COLO829 (cell line): ENCODE measurements around the gene CEND1.

ENCODE experiments used
- DNase-seq: peaks from one replicate; pipeline ENCODE4 v3.0.0; 2012; ENCODE audit warnings: low spot score

Gene CEND1

DNA sequence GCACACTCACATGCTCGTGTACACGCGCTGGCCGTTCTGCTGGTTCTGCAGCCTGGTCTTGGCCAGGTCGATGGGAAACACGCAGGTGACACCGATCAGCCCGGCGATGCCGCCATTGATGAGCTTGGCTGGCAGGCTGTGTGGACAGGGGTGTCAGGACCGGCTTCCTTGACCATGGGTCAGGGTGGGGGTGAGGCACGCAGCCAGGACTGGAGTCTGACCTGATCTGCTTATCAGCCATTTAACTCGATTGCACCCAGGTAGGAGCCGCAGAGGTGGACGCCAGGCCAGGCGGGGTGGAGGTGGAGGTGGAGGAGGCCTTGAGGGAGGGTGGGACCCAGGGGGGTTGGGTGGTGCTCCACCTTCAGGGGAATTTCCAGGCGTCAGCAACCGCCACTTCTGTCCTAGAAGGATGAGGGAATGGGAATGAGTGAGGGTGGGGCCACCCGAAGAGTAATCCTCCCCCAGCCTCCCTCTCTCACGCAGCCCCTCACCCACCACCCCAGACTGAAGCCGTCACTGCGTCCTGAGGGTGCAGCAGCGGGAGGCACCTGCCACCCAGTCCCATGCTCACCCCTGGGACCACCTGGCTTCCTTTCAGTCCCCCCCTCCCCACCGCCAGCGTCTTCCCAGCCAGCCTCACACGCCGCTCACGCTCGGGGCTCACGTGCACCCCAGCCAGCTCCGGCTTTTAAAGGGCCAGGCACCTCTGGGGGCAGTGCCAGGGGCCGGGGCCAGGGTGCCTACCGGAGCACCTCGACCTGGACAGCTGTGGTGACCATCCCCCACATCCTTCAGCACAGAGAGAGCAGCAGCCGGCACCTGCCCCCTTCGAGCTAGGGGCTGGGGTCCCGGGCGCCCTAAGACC is 5.1 kb upstream of the CEND1 start:
- DNase-seq: no peak

DNA sequence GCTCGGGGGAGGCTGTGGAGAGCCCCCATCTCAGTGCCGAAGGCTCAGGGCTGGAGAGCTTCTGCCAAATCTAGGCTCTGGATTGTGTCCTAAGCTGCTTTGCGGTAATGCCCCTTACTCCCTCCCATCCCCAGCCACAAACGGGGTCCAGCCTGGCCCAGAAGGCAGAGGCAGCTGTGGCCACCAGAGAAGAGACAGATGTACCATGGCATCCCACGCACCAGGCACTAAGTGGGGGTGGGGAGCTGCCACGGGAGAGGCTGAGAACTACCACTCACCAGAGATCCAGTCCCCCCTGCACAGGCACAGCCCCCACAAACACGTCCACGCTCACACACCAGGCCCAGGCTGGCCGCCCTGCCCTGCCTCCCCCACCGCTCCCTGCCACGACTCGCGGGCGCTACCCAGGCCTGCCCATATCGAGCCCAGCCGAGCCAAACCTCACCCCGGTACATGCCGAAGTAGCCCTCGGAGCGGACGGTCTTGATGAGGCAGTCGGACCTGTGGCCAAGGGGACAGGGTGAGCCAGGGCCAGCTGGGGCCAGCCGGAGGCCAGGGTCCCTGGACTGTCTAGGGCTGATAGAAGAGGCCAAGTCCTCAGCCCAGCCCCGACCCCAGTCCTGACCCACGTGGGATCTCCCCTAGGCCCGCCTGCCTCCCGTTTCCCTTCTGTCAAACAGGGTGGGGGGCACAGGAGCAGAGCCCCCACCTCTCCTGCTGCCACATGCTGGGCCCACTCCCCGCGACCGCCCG is 4.3 kb upstream of the CEND1 start:
- DNase-seq: no peak

DNA sequence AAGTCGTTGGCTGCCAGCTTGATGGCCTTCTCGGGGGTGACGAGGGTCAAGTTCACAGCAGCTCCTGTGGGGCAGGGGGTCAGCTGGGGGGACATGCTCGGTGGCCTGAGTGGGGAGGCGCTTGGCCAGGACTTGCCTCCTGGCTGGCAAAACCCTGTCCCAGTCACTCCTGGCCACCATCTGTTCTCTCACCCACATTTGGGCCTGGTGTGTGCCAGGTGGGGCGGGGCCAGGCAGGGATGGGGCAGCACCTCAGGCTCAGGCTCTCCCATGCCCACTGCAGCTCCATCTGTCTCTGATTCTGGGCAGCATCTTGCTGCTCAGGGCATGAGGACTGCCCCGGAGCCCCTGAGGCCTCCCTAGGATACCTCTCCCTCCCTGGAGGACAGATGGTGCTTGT is 3.7 kb upstream of the CEND1 start:
- no peak for DNase-seq

DNA sequence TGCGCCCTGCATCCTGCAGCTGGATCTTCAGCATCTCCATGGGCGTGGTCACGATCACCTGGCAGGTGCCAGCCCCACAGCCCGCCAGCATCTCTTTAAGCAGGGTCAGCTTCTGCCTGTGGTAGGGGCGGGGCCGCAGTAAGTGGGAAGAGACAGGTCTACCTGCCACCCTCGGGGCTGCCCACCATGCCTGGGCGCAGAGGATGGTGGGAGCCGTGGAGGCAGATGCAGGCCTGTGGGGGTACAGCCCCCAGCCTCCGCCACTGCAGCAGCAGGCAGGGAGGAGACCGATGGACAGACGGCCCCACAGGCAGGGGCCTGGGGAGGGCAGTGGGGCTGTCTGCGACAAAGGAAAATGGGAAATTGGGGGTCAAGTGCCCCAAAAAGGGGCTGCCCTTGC is 3.0 kb upstream of the CEND1 start:
- no peak for DNase-seq

DNA sequence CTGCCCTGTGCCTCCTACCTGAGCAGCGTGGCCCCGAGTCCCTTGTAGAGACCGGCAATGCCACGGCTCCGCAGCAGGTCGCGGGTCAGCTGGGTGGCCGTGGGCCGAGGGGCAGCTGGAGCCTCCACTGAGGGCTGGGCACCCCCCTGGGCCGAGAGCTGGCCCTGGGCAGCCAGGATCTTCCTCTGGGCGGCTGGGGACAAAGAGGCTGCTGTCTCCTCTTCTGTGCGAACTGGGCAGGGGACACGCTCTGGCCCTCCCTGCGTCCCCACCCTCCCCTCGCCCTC is 2.6 kb upstream of the CEND1 start:
- DNase-seq: no peak

DNA sequence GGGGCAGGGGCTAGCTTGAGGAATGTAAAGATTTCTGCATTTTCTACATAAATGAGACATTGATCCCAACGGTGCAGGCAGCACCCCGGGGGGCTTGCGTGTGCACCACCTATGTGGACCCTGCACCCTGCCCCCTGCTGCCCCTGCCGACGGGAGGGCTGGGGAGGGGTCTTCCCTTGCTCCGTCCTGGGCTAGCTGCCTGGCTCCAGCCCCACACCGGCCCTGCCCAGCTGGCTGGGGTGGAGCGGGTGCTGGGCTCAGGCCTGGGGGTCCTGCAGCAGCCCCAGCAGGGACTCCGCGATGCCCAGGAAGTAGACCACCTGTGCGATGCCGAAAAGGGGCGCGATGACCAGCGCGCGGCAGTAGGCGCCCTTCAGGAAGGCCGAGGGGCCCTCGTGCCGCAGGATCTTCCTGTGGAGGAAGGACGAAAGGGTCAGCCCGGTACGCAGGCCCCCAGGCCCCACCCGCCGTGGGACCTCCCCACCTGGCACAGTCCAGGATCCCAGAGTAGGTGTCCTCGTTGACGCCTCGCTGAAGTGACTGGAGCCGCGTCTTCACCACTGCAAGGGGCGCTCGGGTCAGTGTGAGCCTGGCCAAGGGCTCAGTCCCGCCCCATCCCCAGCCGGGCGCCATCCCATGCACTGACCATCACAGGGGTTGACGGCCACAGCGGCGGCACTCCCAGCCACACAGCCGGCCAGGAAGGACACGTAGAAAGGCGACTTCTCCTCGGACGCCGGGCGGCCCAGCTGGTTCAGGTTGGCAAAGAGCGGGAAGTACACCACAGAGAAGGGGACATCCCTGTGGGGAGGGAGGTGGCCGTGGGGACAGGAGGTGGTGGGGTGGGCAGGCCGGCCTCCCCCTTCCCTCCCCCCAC is 2.0 kb upstream of the CEND1 start:
- DNase-seq: no peak

DNA sequence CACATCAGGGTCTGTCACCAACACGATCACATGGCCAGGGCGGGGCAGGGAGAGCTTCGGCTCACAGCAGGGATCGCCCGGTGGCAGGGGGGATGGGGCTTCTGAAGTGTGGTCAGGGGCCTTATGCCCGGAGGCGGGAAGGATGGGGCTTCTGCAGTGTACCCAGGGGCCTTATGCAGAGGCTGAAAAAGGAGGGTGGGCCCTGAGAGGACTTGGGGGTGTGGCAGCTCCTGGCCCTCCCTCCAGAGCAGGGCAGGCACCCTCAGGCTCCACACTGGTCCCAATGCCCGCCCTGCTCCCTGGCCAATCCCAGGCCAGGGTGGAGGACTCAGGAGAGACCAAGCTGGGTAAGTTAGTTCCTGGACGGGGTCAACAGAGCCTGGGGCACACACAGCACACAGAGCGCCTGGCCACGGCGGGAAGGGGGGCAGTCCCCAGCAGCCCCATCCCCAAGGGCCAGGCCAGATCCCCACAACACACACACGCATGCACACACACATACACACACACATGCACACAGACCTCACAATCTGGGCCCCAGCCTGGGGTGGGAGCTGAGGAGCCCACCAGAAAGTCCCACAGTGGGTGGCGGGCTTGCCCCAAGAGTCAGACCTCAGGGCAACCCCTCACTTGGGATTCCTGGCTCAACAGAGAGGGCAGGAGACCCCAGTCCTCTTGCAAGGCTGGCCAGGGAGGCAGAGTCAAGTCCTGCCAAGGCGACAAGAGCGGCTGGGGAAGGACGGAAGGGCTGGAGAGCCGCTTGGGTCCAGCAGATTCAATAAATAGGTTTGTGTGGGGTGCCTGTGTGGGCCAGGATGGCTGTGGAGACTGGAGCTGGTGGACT is 1.1 kb upstream of the CEND1 start:
- DNase-seq: no peak

DNA sequence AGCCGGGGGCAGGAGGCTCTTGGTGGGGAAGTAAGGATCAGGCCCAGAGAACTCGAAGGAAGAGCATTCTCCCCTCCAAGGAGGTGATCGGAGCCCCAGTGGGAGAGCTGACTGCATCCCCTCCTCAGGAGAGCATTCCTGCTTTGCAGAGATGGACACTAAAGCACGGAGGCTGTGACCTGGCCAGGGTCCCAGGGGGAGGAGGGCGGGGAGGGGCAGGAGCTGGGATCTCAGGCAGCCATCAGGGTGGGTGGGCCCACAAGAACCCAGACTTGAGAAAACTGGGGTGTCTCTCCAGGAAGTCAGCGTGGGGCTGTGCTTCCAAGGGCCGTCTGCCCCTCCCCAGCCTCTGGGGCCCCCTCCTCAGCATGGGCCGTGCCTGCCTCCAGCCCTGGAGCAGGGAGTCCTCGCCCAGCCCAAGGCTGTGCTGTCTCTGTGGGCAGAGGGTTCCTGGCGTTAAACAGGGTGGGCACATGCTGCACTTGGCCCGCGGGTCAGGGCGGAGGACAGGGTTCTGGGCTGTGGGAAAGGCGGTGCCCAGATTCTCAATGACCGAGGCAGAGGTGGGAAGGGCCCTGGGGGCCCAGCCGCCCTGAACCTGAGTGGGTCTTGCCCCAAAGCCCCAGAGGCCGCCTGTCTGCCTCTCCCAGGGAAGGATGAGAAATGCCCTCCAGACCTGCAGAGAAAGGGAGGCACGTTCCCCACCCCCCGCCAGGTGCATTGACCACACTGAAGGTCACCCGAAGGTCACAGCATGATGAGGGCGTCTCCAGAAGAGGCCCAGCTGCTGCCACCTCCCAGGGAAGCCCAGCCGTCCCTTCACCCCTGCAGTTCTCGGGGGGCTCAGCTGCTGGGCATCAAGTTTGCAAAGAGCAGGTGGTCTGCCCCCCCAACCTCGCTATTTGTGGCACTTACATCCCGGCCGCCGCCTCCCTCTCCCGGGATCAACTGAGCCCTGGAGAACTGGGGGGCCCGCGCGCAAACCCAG is 643 bp downstream of the CEND1 start:
- no peak for DNase-seq

DNA sequence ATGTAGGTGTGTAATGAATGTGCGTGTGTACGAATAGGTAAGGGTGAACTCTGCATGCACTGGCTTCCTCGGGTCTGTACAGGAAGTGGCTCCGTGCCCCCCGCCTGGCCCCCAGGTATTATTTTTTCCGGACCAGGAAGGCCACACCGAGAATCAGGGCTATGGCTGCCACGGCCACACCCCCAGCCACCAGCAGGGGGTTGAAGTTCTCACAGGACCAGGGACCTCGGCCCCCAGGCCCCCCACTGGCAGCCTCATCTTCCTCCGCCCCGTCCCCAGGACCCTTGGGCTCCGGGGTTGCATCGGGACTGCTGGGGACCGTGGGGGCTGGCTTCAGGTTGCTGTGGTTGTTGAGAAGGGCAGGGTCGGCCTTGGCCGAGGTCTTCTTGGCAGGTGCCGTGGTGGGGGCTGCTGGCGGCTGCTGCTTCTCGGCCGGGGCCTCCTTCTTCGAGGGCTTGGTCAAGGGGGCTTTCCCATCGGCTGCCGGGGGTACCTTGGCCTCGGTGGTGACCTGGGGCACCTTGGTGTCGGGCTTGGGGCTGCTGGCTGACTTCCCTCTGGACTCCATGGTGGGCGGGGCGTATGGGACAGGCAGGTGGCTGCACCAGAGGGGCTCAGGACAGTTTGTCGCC is 1.8 kb downstream of the CEND1 start:
- DNase-seq: no peak

DNA sequence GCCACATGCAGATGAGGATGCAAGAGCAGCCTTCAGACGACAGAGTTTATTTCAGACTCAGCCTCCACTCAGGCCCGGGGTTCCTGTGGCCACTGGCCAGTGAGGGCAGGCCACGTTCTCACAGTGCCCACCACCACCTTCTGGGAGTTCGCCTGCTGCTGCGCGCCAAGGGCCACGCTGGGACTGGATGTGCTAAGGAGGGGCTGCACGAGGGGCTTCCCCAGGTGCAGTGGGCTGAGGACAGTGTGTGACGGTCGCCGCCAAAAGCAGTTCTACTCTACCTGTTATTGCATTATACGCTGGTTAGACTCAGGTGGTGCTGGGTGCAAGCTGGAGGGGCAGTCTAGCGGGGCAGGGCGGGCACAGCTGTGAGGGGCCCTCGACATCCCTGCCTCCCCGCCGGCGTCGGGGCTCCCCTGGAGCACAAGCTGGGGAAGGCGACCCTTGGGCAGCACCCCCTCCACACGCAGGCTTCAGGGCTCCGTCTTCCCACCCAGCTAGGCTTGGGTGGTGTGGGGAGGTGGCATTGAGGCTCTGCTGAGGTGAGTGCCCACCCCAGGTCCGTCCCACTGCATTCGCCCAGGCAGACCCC is 2.7 kb downstream of the CEND1 start:
- no peak for DNase-seq

DNA sequence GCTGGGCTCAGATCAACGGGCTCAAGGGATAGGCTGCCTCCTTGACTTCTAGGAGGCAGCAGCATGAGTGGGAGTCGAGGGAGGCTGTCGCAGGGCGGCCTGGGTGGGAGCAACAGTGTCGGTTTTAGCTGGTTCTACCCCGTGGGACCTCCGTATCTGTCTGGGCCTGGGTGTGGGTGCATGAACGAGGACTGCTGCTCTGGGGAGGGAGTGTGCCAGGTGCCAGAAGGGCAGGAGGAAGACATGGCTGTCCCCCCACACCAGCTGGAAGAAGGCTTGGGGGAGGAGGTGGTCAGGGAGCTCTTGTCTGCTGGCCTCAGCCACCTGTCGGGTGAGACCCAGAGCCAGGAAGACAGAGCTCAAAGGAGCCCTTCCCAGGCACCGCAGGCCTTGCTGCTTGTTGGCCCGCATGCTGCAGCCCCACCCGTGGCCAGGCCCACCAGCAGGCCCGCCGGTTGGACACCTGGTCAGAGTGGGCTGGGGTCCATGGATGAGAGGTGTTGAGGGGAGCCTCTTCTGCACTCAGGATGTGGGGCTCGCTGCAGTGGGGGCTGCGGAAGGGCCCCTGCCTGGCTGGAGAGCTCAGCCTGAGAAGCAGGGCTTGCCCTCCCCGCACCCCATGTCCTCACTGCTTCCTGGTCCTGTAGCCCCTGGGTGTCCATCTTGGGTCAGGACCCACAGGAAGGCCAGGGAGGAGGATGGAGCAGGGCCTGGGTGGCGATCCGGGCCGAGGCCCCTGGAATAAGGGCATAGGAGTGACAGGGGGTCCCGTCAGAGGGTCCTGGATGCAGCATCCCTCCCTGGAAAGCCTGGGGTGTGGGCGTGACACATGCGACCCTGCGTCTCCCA is 3.4 kb downstream of the CEND1 start:
- DNase-seq: no peak

DNA sequence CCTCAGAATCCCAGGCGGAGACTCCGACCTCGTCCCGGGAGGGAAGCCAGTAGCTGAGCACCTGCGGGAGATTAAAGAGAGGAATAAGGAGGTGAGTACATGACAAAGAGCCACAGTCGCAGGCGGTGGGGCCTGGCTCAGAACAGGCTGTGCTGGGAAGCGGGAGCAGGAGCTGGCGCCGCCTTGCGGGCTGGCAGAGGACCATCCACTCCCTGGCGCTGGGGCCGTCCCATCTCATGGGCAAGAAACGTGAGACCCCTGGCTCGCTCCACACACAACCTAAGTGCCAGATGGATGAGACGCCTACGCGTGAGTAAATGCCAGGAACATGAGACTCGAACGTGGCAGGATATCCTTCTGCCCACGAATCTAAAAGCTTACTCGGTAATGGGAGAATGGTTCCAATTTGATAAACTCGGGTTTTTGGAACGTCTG is 6.3 kb downstream of the CEND1 start:
- DNase-seq: no peak

DNA sequence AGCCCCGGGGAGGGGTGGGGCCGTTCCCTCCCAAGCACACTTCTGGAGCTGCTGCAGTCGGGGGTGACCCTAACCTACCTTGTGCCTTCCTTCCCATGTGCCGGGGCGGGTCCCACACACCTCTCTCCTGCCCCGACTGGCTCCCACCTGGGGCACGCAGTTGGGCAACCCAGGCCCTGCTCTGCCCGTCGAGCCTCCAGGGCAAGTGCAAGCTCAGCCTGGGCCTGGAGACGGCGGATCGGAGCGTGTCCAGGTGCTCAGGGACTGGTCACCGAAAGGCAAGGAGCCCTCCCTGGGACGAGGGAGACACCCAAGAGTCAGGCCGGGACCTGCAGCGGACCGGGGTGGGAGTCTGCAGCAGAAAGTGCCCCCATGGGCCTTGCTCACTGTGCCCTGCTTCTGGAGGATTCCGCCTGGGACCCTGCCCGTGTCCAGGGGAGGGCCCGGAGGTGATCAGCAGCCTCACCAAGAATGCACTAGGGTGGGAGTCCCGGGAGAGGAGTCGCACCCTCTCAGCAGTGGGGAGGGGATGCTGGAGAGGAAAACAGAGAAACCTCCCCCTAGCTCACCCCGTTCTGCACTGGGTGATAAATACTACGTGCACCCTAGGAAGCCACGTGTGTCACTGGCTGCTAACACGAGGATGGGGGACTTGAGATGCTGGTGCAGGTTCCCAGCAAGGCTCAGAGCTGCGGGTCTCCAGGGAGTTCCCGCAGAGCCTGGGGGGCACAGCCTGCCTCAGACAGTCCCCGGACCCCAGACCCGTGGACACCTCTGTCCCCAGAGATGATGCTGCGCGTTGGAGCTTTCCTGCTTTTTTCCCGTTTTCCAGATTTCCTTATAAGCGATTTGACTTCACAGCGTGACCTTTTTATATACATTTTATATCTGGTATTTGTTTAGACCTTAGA is 7.4 kb downstream of the CEND1 start:
- no peak for DNase-seq

DNA sequence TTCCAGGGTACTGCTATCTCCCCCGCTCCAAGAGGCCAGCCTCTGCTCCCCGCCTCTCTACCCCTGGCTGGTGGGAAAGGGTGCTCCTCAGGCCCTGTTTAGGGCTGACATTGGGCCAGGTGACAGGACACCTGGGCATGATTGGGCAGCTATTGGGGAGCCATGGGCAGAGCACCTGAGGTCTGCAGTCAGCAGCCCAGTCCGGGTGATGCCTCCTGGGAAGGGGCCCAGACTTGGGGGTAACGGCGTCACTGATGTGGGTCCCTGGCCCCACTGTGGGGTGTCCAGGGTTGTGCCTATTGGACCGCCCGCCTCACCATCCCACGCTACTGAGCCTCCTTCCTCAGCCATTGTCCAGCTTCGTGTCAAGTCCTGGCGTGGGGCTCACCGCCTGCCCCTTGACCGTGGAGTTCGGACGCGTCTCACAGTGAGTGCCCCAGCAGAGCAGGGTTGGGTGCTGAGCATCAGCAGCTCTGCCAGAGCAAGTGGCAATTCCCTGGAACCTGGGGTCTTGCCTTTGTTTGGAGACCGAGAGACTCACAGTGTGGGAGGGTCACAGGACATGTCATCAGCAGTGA is 9.8 kb downstream of the CEND1 start:
- no peak for DNase-seq

DNA sequence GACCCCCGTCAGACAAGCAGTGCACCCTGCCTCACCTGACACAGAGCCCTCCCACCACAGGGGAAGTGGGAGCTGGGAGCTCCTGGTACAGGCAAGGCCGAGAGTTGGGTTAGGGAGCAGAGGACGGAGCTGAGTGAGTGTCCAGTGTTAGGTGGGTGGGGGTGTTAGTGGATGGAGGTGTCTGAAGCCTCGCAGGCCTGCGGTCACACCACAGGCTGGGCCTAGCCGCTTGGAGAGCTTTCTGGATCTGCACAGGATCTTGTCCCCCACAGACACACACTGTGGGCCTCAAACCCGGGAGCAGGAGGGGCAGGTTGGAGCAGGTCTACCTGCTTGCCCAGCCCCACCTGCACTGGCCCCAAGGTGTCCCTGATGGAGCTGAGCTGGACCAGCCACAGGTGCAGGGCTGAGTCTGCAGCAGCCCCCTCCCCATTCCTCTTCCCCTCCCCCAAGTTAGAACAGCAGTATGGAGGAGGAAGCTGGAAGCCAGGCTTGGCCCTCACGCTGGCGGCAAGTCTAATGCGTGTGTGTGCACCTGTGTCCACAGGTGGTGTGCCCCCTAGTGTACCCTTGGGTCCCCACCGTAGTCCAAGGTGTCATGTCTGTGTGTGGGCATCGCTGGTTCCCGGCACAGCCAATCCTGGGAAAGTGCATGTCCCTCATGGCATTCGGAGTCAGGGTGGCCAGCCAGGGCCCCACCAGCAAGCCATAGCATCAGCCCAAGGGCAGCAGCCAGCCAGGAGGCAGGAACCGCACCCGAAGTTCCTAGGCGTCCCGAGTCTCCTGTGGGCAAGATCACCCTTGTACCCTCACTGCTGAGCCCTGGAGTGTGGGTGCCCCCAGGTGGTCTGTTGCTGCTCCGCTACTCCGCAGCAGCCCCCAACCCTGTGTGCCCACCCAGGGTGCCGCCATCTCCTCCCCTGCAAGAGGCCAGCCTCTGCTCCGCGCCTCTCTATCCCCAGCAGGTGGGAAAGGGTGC is 10.6 kb downstream of the CEND1 start:
- DNase-seq: no peak
